Keratinocyte (primary cell): ENCODE results near the gene B3GAT3. TPM values are rescaled to one million over a fixed set of nuclear protein-coding genes. Genes with fewer than 3 reads are reported as not detected.
A peak's percentile ranks its signal among the peaks of the same experiment; 100 is the strongest.

ENCODE experiments used
- DNase-seq: peaks from one replicate; pipeline ENCODE4 v3.0.0-alpha.2; 2011; ENCODE audit warnings: low read depth, missing footprints, low spot score
- FAIRE-seq: peaks from 2 replicates; lab custom pipeline; 2011; peaks lifted over from hg19 to GRCh38; lab: Jason Lieb, UNC
- H2AFZ ChIP-seq: 2 replicates; pipeline ENCODE4 v1.6.0; 2012; ENCODE audit warnings: low read length, control low read depth, inconsistent platforms; ENCODE audit not compliant: control insufficient read depth
- H3K27ac ChIP-seq: 2 replicates; pipeline ENCODE4 v1.5.1; 2011; ENCODE audit warnings: low read length; ENCODE audit not compliant: control insufficient read depth, insufficient read depth
- H3K27me3 ChIP-seq: 3 replicates; pipeline ENCODE4 v1.6.0; 2011; ENCODE audit warnings: low read length; ENCODE audit not compliant: control insufficient read depth, insufficient read depth; ENCODE audit errors: extremely low read depth
- H3K36me3 ChIP-seq, 2 experiments: 2 replicates in 1 of 2; 3 replicates in 1 of 2; pipeline ENCODE4 v1.5.1; 2011; ENCODE audit warnings: low read length in 2 of 2, mild to moderate bottlenecking in 1 of 2; ENCODE audit not compliant: control insufficient read depth in 2 of 2, insufficient read depth in 2 of 2; ENCODE audit errors: extremely low read depth in 1 of 2
- H3K4me1 ChIP-seq: 3 replicates; pipeline ENCODE4 v1.5.1; 2011; ENCODE audit warnings: low read length; ENCODE audit not compliant: control insufficient read depth, insufficient read depth; ENCODE audit errors: extremely low read depth
- H3K4me2 ChIP-seq: 3 replicates; pipeline ENCODE4 v1.6.0; 2011; ENCODE audit warnings: low read depth, low read length; ENCODE audit not compliant: control insufficient read depth, insufficient read depth; ENCODE audit errors: extremely low read depth
- H3K4me3 ChIP-seq, 3 experiments: fragments of 200-600 bp in 1 of 3; sonication (generic) in 1 of 3; 2 replicates in 2 of 3; 3 replicates in 1 of 3; pipeline ENCODE4 v1.5.1; 2011 to 2016; ENCODE audit warnings: low read length in 3 of 3, mild to moderate bottlenecking in 3 of 3, control low read depth in 2 of 3, inconsistent platforms in 1 of 3, low read depth in 1 of 3, mixed read lengths in 1 of 3, mixed run types in 1 of 3, moderate library complexity in 1 of 3; ENCODE audit not compliant: control insufficient read depth in 2 of 3, insufficient read depth in 2 of 3; ENCODE audit errors: extremely low read depth in 1 of 3
- H3K79me2 ChIP-seq: 2 replicates; pipeline ENCODE4 v1.6.0; 2012; ENCODE audit warnings: low read length; ENCODE audit not compliant: control insufficient read depth, insufficient read depth
- H3K9ac ChIP-seq: 3 replicates; pipeline ENCODE4 v1.6.0; 2011; ENCODE audit warnings: low read length; ENCODE audit not compliant: control insufficient read depth, insufficient read depth; ENCODE audit errors: extremely low read depth
- H3K9me1 ChIP-seq: 3 replicates; pipeline ENCODE4 v1.6.0; 2011; ENCODE audit warnings: low read length; ENCODE audit not compliant: control insufficient read depth, insufficient read depth; ENCODE audit errors: extremely low read depth
- H3K9me3 ChIP-seq: 2 replicates; pipeline ENCODE4 v1.5.1; 2012; ENCODE audit warnings: low read depth, low read length; ENCODE audit not compliant: control insufficient read depth
- H4K20me1 ChIP-seq: 3 replicates; pipeline ENCODE4 v1.6.0; 2011; ENCODE audit warnings: low read length; ENCODE audit not compliant: control insufficient read depth, insufficient read depth; ENCODE audit errors: extremely low read depth
- CTCF ChIP-seq, 3 experiments: IDR thresholded peaks in 1 of 3; conservative IDR thresholded peaks in 1 of 3; optimal IDR thresholded peaks in 1 of 3; 2 replicates in 2 of 3; 3 replicates in 1 of 3; pipeline versions ENCODE3 to v1.5.1; 2011; ENCODE audit warnings: low read length in 3 of 3, mild to moderate bottlenecking in 3 of 3, moderate library complexity in 2 of 3, control low read depth in 1 of 3, inconsistent platforms in 1 of 3; ENCODE audit not compliant: insufficient read depth in 2 of 3; ENCODE audit errors: extremely low read depth in 1 of 3
- EZH2 ChIP-seq: IDR thresholded peaks from one replicate; pipeline ENCODE4 v1.6.1; 2012; ENCODE audit warnings: inconsistent platforms, mild to moderate bottlenecking, low read length, moderate library complexity
- dilution Hi-C: fragments of 300-500 bp; cut with MboI; formaldehyde crosslinking; loops from one replicate; pipeline ENCODE4 v1.7.0; 2020; ENCODE audit warnings: low sequenced_read_pairs; ENCODE audit not compliant: extremely low pct_ligation_motif_present
- polyA plus RNA-seq, 5 experiments: library from polyadenylated mRNA; depleted of rRNA in 3 of 5; stranded (reverse) in 3 of 5; stranded (forward) in 1 of 5; unstranded in 1 of 5; fragments of >200 nt; gene quantifications; 1 replicate in 1 of 5; 2 replicates in 3 of 5; 3 replicates in 1 of 5; pipeline versions ENCODE4 v1.2.1 to v1.2.3, GENCODE V29; 2011 to 2012; ENCODE audit warnings: missing spikeins in 2 of 5, low read depth in 1 of 5, low replicate concordance in 1 of 5

B3GAT3 gene
- polyA plus RNA-seq, 1 donor (not counting 4 experiments of a cell fraction or from before 2014, with no cell fraction given) = 15.1 TPM

- FAIRE-seq (no peak), DNase-seq (no peak)
- dilution Hi-C loops = no loop called here
- H3K4me1 ChIP-seq = peaks cover 14% of the 10 kb centered on the region
- peak overlapping the region; percentile 68 for H3K27ac ChIP-seq
- peaks cover 36% of the 10 kb centered on the region for H3K79me2 ChIP-seq
- no peaks in the 10 kb centered on the region for H3K9me1 ChIP-seq
- H3K4me3 ChIP-seq = peak overlapping the region; percentile 61 to 86 (median 75)
- no peaks in the 10 kb centered on the region for H3K9me3 ChIP-seq
- no peaks in the 10 kb centered on the region for H4K20me1 ChIP-seq
- H3K36me3 ChIP-seq = peaks cover 19 to 24% of the 10 kb centered on the region in 2 experiments
- peak overlapping the region; percentile 80 for H3K4me2 ChIP-seq
- peak overlapping the region; percentile 42 for H2AFZ ChIP-seq
- TF ChIP-seq EZH2 = no peak
- TF ChIP-seq CTCF (optimal IDR thresholded peaks at IDR 0.05 in 1 of 3, IDR thresholded peaks at IDR 0.05 in 1 of 3, conservative IDR thresholded peaks at IDR 0.05 in 1 of 3; ENCODE audit: extremely low read depth in 1 of 3, insufficient read depth in 2 of 3, low read length in 3 of 3) = peak in 2 of 3 experiments; percentile 18 to 39
- peak overlapping the region; percentile 70 for H3K9ac ChIP-seq
- H3K27me3 ChIP-seq = no peaks in the 10 kb centered on the region
Observed at GRCh38 chr11:62602141-62603071, 19.4 kb downstream of the B3GAT3 start.

- Histone ChIP-seq H2AFZ (peak within 1 kb of the TSS; percentile 42), H3K4me3 (peak within 1 kb of the TSS; percentile 77 to 99 (median 86)), H3K9me3 (no peaks in the 10 kb centered on the region), H3K27ac (peak within 1 kb of the TSS; percentile 95), H3K4me2 (peak within 1 kb of the TSS; percentile 99), H3K79me2 (peaks cover 41% of the 10 kb centered on the region), H3K9me1 (no peaks in the 10 kb centered on the region), H3K27me3 (no peaks in the 10 kb centered on the region), H3K9ac (peak within 1 kb of the TSS; percentile 95), H3K4me1 (peaks cover 14% of the 10 kb centered on the region), H4K20me1 (no peaks in the 10 kb centered on the region), H3K36me3 (peaks cover 26 to 29% of the 10 kb centered on the region in 2 experiments)
- DNase-seq (peak; percentile 93), FAIRE-seq (peak; percentile 78)
- dilution Hi-C loops = no loop called here
- no peak for TF ChIP-seq CTCF (optimal IDR thresholded peaks at IDR 0.05 in 1 of 3, IDR thresholded peaks at IDR 0.05 in 1 of 3, conservative IDR thresholded peaks at IDR 0.05 in 1 of 3; ENCODE audit: extremely low read depth in 1 of 3, insufficient read depth in 2 of 3, low read length in 3 of 3)
- TF ChIP-seq EZH2 = no peak
Observed at GRCh38 chr11:62601372-62602140, 20.2 kb downstream of the B3GAT3 start, which contains the start of gene MTA2. MTA2 (minus strand) TSS chr11:62601865; CDS start chr11:62601450, 415 bp downstream.
